IPS-15b (cell line): ENCODE measurements around the gene MCUB.

ENCODE experiments used
- H3K27me3 ChIP-seq: one replicate; pipeline ENCODE4 v1.6.1; 2013; ENCODE audit warnings: low read length; ENCODE audit not compliant: control insufficient read depth, insufficient read depth
- H3K36me3 ChIP-seq: one replicate; pipeline ENCODE4 v1.6.1; 2013; ENCODE audit warnings: low read length; ENCODE audit not compliant: control insufficient read depth, insufficient read depth
- H3K4me1 ChIP-seq: one replicate; pipeline ENCODE4 v1.6.1; 2013; ENCODE audit warnings: mild to moderate bottlenecking, low read length; ENCODE audit not compliant: control insufficient read depth, insufficient read depth
- H3K4me3 ChIP-seq: one replicate; pipeline ENCODE4 v1.5.1; 2013; ENCODE audit warnings: low read depth, low read length
- H3K9ac ChIP-seq: one replicate; pipeline ENCODE4 v1.6.1; 2013; ENCODE audit warnings: low read depth, mild to moderate bottlenecking, low read length
- H3K9me3 ChIP-seq: one replicate; pipeline ENCODE4 v1.6.1; 2013; ENCODE audit warnings: mild to moderate bottlenecking, low read length; ENCODE audit not compliant: control insufficient read depth, insufficient read depth

Gene MCUB

DNA sequence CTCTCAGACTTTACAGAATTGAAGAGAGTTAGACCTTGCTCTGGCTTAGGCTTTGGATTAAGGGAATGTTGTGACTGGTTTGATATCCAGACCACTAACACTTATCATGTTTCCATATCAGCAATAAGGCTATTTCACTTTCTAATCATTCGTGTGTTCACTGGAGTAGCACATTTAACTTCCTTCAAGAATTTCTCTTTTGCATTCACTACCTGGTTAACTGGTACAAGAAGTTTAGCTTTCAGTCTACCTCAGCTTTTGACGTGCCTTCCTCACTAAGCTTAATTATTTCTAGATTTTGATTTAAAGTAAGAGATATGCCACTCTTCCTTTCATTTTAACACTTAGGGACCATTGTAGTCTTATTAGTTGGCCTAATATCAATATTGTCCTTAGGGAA is 80.6 kb downstream of the MCUB start:
- Histone ChIP-seq H3K4me1 (peaks cover 6% of the 10 kb centered on the region), H3K9ac (no peak overlapping the region), H3K9me3 (no peaks in the 10 kb centered on the region), H3K27me3 (no peaks in the 10 kb centered on the region), H3K4me3 (no peak overlapping the region), H3K36me3 (no peaks in the 10 kb centered on the region)

DNA sequence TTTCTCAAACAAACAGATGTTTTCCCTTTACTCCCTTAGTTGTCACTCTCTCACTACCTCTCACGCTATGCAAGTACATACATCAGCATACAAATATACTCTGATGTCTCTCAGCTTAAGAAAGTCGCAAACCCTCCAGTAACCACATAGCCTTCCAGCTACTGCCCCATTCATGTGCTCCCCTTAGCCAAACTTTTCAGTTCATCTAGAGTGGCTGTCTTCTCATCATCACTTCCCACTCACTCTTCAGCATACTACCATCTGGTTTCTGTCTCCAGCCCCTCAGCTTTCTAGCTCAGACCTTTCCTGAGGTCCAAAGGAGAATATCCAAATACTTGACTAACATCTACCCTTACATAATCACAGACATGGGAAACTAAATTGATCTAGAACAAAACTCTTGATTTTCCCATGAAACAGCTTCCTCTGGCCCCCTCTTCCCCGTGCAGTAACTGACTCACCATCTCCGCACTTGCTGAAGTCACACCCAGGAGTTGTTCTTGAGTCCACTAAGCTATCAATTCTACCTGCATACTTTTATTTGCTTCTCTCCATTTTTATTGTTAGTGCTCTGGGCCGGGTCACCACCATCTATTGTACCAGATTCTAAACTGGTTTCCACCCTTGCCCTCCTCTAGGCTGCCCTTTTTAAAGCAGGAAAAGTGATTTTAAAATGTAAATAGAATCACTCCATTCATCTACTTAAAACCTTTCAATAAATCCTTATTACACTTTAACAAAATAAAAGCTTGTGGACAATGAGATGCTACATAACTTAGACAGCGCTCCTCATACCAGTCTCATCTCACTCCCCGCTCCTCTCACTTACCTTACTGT is 86.0 kb downstream of the MCUB start:
- Histone ChIP-seq H3K36me3 (no peaks in the 10 kb centered on the region), H3K27me3 (no peaks in the 10 kb centered on the region), H3K4me3 (no peak overlapping the region), H3K4me1 (peaks cover 9% of the 10 kb centered on the region), H3K9ac (no peak overlapping the region), H3K9me3 (no peaks in the 10 kb centered on the region)

DNA sequence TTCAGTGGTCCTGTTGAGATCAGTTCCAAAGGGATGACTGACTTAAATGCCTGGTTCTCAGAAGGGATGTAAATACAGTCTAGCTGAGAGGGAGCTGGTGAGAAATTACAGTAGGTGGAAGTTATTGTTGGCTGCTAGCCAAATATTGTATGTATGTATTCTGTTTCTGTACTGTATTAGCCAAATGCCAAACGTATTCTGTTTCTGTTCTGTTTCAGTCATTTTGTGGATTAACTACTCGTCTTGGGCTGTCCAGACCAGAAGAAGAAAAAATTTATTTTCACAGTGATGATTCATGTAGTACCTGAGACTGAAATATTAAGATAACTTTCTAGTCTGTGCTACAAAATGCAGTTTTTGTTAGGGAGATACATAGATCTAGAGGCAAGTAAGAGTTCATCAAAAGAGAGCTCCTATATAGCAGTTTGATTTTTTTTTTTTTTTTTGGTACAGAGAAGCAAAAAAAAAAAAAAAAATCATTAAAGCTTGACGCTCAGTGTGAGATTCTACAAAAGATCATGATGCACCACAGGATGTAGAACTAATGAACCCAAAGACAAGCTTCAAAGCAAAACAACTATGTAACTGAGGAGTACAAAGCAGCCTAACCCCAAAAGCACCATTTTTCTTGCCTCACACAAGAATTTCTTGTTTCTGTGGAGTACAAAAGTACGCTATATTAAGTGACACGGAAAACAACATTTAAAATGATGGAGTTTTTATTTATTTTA is 88.4 kb downstream of the MCUB start:
- no peaks in the 10 kb centered on the region for H3K27me3 ChIP-seq
- no peak overlapping the region for H3K4me3 ChIP-seq
- no peaks in the 10 kb centered on the region for H3K36me3 ChIP-seq
- peaks cover 6% of the 10 kb centered on the region for H3K4me1 ChIP-seq
- H3K9me3 ChIP-seq: no peaks in the 10 kb centered on the region
- H3K9ac ChIP-seq: no peak overlapping the region

DNA sequence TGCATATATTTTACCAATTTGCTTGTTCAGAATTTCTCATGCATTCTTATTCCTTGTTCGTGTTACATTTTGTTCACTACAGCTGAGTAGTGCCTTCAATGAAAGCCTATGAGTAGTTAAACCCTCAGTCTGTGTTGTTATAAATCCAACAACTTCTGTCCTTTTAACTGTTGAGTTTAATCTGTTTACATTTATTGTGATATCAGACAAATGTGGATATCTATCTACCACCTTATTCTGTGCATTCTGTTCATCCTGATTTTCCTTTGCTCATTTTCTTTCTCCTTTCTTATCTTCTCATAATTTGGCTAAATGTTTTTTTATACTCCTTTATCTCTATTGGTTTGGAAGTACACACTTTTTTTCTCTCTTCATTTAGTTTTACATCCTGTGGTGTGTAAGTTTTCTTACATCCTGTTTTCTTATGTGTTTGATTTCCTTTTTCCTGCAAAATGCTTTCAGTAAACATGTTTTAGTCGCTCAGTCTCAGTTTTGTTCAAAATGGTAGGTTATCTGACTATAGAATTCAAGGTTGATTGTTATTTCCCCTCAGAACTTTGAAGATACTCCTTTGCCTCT is 89.0 kb downstream of the MCUB start:
- no peaks in the 10 kb centered on the region for H3K36me3 ChIP-seq
- peaks cover 6% of the 10 kb centered on the region for H3K4me1 ChIP-seq
- H3K4me3 ChIP-seq: no peak overlapping the region
- H3K27me3 ChIP-seq: no peaks in the 10 kb centered on the region
- no peaks in the 10 kb centered on the region for H3K9me3 ChIP-seq
- H3K9ac ChIP-seq: no peak overlapping the region

DNA sequence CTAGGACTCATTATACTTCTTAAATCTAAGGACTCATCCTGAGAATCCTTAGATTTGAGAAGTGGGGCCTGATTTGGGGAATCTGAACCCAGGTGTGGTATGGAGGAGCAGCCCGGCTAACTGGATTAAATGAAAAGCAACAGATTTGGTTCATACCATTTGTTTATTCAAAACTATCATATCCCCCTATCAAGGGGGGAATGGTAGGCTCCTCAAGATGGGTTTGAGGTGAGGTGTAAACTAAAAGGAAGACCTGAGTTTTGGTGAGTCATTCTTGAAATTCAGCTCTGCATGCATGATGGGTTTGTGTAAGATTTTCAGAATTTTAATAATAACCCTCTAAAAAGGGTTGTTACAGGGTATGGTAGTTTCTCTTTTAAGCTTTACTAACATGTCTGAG is 89.8 kb downstream of the MCUB start:
- H3K4me1 ChIP-seq: peaks cover 6% of the 10 kb centered on the region
- H3K9me3 ChIP-seq: no peaks in the 10 kb centered on the region
- no peaks in the 10 kb centered on the region for H3K36me3 ChIP-seq
- no peak overlapping the region for H3K4me3 ChIP-seq
- no peak overlapping the region for H3K9ac ChIP-seq
- no peaks in the 10 kb centered on the region for H3K27me3 ChIP-seq

DNA sequence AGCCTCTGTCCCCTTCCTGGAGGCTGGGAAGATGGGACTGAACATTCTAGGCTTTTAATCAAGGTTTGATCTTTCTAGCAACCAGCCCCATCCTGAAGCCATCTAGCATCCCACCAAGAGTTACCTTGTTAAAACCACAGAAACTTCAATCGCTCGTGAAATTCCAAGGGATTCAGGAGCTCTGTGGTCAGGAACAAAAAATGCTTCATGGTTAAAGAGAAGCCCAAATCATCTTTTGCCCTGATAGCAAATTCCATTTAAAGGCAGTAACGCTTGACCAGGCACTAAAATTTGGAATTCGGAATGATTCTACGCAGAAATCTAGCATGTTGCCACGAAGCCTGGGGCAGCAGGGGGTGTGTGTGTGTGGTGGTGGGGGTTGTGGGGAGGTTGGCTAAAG is 95.3 kb downstream of the MCUB start:
- no peaks in the 10 kb centered on the region for H3K27me3 ChIP-seq
- no peaks in the 10 kb centered on the region for H3K4me1 ChIP-seq
- H3K36me3 ChIP-seq: no peaks in the 10 kb centered on the region
- no peaks in the 10 kb centered on the region for H3K9me3 ChIP-seq
- no peak overlapping the region for H3K9ac ChIP-seq
- H3K4me3 ChIP-seq: no peak overlapping the region

DNA sequence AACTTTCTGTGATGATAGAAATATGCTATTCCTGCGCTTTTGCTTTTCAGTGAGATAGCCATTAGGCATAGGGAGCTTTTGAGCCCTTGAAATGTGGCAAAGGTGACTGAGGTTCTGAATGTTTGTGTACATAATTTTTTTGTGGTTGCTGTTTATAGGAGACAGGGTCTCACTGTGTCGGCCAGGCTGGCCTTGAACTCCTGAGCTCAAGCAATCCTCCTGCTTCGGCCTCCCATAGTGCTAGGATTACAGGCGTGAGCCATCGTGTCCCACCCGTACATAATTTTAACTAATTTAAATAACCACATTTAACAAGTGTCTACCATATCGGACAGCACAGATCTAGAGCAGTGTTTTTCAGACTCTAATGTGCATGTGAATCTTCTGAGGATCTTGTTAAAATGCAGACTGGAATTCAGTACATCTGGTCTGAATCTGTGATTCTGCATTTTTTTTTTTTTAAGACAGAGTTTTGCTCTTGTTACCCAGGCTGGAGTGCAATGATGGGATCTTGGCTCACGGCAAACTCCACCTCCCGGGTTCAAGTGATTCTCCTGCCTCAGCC is 97.9 kb downstream of the MCUB start:
- no peaks in the 10 kb centered on the region for H3K36me3 ChIP-seq
- H3K4me1 ChIP-seq: peaks cover under 1% of the 10 kb centered on the region
- no peak overlapping the region for H3K4me3 ChIP-seq
- no peaks in the 10 kb centered on the region for H3K27me3 ChIP-seq
- H3K9me3 ChIP-seq: no peaks in the 10 kb centered on the region
- H3K9ac ChIP-seq: no peak overlapping the region

DNA sequence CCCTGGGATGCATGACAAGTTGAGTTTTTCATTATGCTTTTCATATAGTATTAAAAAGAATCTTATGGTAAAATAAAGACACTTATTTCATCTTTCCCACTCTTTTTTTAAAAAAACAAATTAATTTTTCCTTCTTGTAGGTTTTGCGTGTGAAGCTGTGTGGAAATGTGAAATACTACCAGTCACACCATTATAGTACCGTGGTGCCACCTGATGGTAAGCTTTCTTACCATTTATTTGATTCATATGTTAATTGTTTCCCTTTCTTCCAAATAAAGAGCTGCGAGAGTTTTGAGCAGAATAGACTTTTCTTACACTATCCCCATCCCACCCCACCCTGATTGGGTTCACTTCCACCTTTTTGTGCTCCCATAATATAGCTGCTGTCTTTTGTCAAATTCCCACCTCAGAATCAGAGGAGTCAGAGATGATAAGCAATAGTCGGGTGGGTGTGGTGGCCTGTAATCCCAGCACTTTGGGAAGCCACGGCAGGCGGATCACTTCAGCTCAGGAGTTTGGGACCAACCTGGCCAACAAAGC is 98.9 kb downstream of the MCUB start:
- Histone ChIP-seq H3K36me3 (no peaks in the 10 kb centered on the region), H3K9me3 (no peaks in the 10 kb centered on the region), H3K9ac (no peak overlapping the region)

DNA sequence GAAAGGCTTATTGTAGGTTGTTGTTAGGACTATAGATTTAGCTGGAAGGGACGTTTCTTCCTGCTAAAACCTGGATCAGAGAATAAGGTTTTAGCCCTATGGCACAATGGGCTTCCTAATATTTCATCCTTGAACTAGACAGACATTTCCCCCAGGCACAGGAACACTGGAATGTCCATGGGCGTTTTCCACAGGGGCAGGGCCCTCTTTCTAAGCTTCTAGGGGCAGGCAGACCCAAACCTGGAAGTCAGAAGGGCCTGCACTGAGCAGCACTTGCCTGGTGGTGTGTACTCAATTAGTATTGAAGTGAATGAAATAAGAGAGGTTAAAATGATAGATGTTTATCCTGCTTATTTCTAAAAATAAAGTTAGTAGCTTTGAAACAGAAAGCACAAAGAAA is 102.1 kb downstream of the MCUB start:
- Histone ChIP-seq H3K36me3 (no peaks in the 10 kb centered on the region), H3K9ac (no peak overlapping the region), H3K27me3 (no peaks in the 10 kb centered on the region), H3K9me3 (no peaks in the 10 kb centered on the region), H3K4me1 (peaks cover 3% of the 10 kb centered on the region), H3K4me3 (no peak overlapping the region)

More for the DNA sequence above, 98.9 kb downstream of the MCUB start:
- Histone ChIP-seq H3K4me1 (peaks cover 3% of the 10 kb centered on the region), H3K27me3 (no peaks in the 10 kb centered on the region), H3K4me3 (no peak overlapping the region)

DNA sequence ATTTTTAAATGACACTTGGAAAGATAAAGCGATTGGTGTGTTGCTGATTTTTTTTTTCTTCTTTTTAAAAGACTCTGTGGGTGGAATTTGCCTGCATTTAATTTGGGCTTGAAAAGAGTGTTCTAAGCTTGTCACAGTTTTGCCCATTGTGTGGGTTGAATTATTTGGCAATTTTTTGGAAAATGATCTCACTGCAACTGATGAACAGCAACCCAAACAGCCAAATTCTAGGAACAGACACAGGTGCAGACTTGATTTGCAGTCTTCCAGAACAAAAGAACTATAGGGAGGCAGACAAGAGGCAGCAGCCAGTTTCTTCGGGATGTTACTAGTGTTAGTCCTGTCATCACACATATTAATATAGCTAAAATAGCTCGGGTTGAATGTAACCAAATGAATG is 102.7 kb downstream of the MCUB start:
- H3K27me3 ChIP-seq: no peaks in the 10 kb centered on the region
- no peaks in the 10 kb centered on the region for H3K36me3 ChIP-seq

DNA sequence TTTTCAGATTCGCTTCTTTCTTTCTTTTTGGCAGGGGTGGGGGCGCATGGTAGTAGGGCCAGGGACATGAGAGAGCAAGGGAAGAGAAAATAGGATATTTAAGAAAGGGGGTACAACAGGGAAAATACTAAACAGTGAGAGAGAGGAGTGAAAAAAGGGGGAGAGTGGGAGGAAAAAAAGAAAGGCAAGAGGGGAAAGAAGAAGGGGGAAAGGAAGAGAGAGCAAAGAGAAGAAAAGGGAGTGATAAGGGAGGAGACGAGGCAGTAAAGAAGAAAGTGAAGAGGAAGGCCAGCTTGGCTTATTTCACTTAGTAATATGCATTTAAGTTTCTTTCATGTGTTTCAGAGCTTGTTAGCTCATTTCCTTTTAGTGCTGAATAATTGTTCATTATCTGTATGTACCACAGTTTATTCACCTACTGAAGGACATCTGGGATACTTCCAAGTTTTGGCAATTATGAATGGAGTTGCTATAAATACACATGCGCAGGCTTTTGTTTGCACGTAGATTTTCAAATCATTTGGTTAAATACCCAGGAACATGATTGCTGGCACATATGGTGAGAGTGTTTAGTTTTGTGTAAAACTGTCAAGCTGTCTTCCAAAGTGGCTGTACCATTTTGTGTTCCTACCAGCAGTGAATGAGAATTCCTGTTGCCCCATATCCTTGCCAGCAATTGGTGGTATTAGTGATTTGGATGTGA is 105.9 kb downstream of the MCUB start:
- no peaks in the 10 kb centered on the region for H3K27me3 ChIP-seq
- no peak overlapping the region for H3K4me3 ChIP-seq
- no peaks in the 10 kb centered on the region for H3K36me3 ChIP-seq
- H3K9me3 ChIP-seq: no peaks in the 10 kb centered on the region
- no peak overlapping the region for H3K9ac ChIP-seq
- peaks cover 3% of the 10 kb centered on the region for H3K4me1 ChIP-seq

More for the DNA sequence above, 102.7 kb downstream of the MCUB start:
- no peak overlapping the region for H3K4me3 ChIP-seq
- no peaks in the 10 kb centered on the region for H3K9me3 ChIP-seq
- H3K4me1 ChIP-seq: peaks cover 3% of the 10 kb centered on the region
- no peak overlapping the region for H3K9ac ChIP-seq
